ENCODE results near the gene IL17B.

DNA sequence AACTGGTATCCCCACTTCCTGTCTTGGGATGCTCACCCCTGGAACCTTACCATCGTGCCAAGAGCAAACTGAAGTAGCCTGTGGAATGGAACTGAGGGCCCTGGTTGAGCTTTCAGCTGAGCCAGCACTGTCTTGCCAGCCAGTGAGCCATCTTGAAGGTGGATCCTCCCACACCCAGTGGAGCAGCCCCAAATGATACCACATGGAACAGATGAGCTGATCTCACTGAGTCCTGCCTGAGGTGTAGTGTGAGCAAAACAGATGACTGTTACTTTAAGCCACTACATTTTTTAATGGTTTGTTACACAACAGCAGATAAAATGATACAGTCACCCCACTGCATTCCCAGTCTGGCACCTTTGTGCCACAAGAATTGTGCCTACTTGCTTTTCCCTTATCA lies 23.4 kb downstream of the IL17B start:
- no peak for TF ChIP-seq EZH2phosphoT487 (IDR thresholded peaks at IDR 0.05; ENCODE audit: borderline replicate concordance, low read length)
- TF ChIP-seq, protein P1, sequence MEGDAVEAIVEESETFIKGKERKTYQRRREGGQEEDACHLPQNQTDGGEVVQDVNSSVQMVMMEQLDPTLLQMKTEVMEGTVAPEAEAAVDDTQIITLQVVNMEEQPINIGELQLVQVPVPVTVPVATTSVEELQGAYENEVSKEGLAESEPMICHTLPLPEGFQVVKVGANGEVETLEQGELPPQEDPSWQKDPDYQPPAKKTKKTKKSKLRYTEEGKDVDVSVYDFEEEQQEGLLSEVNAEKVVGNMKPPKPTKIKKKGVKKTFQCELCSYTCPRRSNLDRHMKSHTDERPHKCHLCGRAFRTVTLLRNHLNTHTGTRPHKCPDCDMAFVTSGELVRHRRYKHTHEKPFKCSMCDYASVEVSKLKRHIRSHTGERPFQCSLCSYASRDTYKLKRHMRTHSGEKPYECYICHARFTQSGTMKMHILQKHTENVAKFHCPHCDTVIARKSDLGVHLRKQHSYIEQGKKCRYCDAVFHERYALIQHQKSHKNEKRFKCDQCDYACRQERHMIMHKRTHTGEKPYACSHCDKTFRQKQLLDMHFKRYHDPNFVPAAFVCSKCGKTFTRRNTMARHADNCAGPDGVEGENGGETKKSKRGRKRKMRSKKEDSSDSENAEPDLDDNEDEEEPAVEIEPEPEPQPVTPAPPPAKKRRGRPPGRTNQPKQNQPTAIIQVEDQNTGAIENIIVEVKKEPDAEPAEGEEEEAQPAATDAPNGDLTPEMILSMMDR (IDR thresholded peaks at IDR 0.05; ENCODE audit: low read depth, low read length, poor library complexity, severe bottlenecking) = no peak

All from DOHH2 (cell line).